Uterus (tissue), 2 donors: Measurements from ENCODE around the gene MED22.

Source experiments
- POLR2A ChIP-seq, 2 donors: fragments of 450-650 bp; IDR thresholded peaks; one replicate each; pipeline ENCODE4 v1.6.1; 2016; ENCODE audit warnings: antibody characterized with exemption in 2 of 2, mild to moderate bottlenecking in 1 of 2, moderate library complexity in 1 of 2
- TF ChIP-seq, protein P1 (sequence below), 4 experiments: fragments of 200-600 bp in 2 of 4; fragments of 450-650 bp in 2 of 4; sonication (generic) in 2 of 4; IDR thresholded peaks; one replicate each; pipeline ENCODE4 v1.5.1; 2016 to 2019; ENCODE audit warnings: antibody characterized with exemption in 4 of 4, mild to moderate bottlenecking in 2 of 4, moderate library complexity in 1 of 4

DNA sequence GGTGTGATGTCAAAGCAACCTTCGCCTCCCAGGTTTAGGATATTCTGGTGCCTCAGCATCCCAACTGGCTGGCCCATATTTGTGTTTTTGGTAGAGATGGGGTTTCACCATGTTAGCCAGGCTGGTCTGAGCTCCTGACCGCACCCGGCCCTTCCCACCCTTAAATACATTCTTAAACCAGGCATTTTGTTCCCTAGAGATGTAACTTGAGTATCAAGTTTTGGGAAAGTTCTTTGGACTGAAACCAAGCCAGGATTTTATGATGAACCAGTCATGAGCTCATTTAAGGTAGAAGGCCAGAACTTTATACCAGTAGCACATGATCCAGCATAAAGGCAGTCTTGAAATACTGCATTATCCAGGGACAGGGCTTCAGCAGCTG lies 3.6 kb upstream of the MED22 start:
- TF ChIP-seq, protein P1, sequence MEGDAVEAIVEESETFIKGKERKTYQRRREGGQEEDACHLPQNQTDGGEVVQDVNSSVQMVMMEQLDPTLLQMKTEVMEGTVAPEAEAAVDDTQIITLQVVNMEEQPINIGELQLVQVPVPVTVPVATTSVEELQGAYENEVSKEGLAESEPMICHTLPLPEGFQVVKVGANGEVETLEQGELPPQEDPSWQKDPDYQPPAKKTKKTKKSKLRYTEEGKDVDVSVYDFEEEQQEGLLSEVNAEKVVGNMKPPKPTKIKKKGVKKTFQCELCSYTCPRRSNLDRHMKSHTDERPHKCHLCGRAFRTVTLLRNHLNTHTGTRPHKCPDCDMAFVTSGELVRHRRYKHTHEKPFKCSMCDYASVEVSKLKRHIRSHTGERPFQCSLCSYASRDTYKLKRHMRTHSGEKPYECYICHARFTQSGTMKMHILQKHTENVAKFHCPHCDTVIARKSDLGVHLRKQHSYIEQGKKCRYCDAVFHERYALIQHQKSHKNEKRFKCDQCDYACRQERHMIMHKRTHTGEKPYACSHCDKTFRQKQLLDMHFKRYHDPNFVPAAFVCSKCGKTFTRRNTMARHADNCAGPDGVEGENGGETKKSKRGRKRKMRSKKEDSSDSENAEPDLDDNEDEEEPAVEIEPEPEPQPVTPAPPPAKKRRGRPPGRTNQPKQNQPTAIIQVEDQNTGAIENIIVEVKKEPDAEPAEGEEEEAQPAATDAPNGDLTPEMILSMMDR (IDR thresholded peaks at IDR 0.05), result no peak
- TF ChIP-seq POLR2A (IDR thresholded peaks at IDR 0.05), result no peak
